ENCODE results near the gene POLR2J2.
"Not testable (repeated sequence)": the region's sequence is repeated elsewhere in the genome, so short reads cannot be mapped to it uniquely, and the experiment has no call there.

DNA sequence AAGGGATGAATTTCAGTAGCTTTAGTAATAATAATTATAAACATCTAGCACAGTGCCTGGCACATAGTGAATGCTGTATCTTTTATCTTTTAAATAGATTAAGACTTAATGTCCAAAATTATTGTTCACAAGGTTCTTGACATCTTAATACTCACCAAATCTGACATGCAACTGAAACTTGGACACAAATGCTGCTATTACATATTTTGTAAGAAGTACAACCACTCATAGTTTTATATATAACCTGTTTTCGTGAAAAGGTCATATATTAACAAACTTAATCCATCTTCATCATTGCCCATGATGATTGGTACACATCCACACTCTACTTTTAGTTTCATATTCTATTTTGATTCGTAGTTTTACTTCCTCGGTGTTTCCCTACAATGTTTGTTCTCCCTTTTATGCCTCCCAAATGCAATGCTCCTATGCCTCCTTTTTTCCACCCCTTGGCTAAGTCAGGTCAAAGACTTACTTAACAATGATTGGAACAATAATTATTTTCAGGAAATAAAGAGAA is 23.6 kb upstream of the POLR2J2 start:
- TF ChIP-seq, protein P1, sequence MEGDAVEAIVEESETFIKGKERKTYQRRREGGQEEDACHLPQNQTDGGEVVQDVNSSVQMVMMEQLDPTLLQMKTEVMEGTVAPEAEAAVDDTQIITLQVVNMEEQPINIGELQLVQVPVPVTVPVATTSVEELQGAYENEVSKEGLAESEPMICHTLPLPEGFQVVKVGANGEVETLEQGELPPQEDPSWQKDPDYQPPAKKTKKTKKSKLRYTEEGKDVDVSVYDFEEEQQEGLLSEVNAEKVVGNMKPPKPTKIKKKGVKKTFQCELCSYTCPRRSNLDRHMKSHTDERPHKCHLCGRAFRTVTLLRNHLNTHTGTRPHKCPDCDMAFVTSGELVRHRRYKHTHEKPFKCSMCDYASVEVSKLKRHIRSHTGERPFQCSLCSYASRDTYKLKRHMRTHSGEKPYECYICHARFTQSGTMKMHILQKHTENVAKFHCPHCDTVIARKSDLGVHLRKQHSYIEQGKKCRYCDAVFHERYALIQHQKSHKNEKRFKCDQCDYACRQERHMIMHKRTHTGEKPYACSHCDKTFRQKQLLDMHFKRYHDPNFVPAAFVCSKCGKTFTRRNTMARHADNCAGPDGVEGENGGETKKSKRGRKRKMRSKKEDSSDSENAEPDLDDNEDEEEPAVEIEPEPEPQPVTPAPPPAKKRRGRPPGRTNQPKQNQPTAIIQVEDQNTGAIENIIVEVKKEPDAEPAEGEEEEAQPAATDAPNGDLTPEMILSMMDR (conservative IDR thresholded peaks at IDR 0.05; ENCODE audit: low read depth, low read length): not testable (repeated sequence)
- TF ChIP-seq EZH2 (IDR thresholded peaks at IDR 0.05; ENCODE audit: borderline replicate concordance, low read depth, low read length, poor library complexity, severe bottlenecking): not testable (repeated sequence)

All from A673 (cell line).